Caco-2 (cell line): Measurements from ENCODE around the gene FRRS1L. TPM values are rescaled to one million over a fixed set of nuclear protein-coding genes. Genes with fewer than 3 reads are reported as not detected.
A peak's percentile ranks its signal among the peaks of the same experiment; 100 is the strongest.

Source experiments
- BruUV-seq: library from RNA; stranded (reverse); fragments of 400-500 nt; replicated peaks from 2 replicates; lab custom pipeline; 2021; lab: Mats Ljungman, UMichigan
- CTCF ChIA-PET: fragments of 300-600 bp; sonication (Branson Sonifier 250); formaldehyde crosslinking; loops from one replicate; lab custom pipeline; 2022; ENCODE audit warnings: antibody characterized with exemption; lab: Charles Lee
- POLR2A ChIA-PET: fragments of 300-600 bp; sonication (Branson Sonifier 250); formaldehyde crosslinking; loops from one replicate; lab custom pipeline; 2022; ENCODE audit warnings: antibody characterized with exemption; lab: Charles Lee
- DNase-seq, 2 experiments: peaks; one replicate each; pipeline versions ENCODE4 v3.0.0 to v3.0.0-alpha.2; 2020 to 2022
- H3K27me3 ChIP-seq: replicated peaks from 2 replicates; pipeline ENCODE4 v1.6.0; 2011; ENCODE audit warnings: low read length; ENCODE audit not compliant: control insufficient read depth, insufficient read depth
- H3K36me3 ChIP-seq: 2 replicates; pipeline ENCODE4 v1.5.1; 2011; ENCODE audit warnings: low read length; ENCODE audit not compliant: control insufficient read depth, insufficient read depth
- H3K4me1 ChIP-seq: fragments of 250-450 bp; sonication (Bioruptor Pico); 2 replicates; pipeline ENCODE4 v1.5.1; 2020; ENCODE audit warnings: mild to moderate bottlenecking
- H3K4me3 ChIP-seq: 2 replicates; pipeline ENCODE4 v1.5.1; 2011; ENCODE audit warnings: low read depth, mild to moderate bottlenecking, control low read depth, low read length
- H3K9me3 ChIP-seq: fragments of 250-450 bp; sonication (Bioruptor Pico); 2 replicates; pipeline ENCODE4 v1.5.1; 2020; ENCODE audit warnings: mild to moderate bottlenecking, moderate library complexity
- H3K27ac Mint-ChIP-seq: one replicate; pipeline ENCODE4 v1.8.0; 2022; ENCODE audit warnings: mixed read lengths; ENCODE audit not compliant: unreplicated experiment
- H3K27me3 Mint-ChIP-seq: one replicate; pipeline ENCODE4 v1.8.0; 2022; ENCODE audit warnings: mixed read lengths; ENCODE audit not compliant: insufficient read depth, unreplicated experiment
- H3K36me3 Mint-ChIP-seq: one replicate; pipeline ENCODE4 v1.8.0; 2022; ENCODE audit warnings: mild to moderate bottlenecking, mixed read lengths; ENCODE audit not compliant: insufficient read depth, unreplicated experiment
- H3K4me1 Mint-ChIP-seq: one replicate; pipeline ENCODE4 v1.8.0; 2022; ENCODE audit warnings: low read depth, mixed read lengths; ENCODE audit not compliant: unreplicated experiment
- H3K4me3 Mint-ChIP-seq: one replicate; pipeline ENCODE4 v1.8.0; 2022; ENCODE audit warnings: mild to moderate bottlenecking, moderate library complexity, mixed read lengths; ENCODE audit not compliant: unreplicated experiment
- H3K9me3 Mint-ChIP-seq: one replicate; pipeline ENCODE4 v1.8.0; 2022; ENCODE audit warnings: mixed read lengths; ENCODE audit not compliant: unreplicated experiment
- intact Hi-C: fragments of 100-400 bp; cut with micrococcal nuclease; formaldehyde crosslinking; loops from one replicate; pipeline ENCODE4 v1.10.0; 2022; ENCODE audit not compliant: unreplicated experiment
- total RNA-seq: library from RNA; stranded (reverse); gene quantifications from 2 replicates; pipeline ENCODE4 v1.2.3, GENCODE V29; 2022
- TF ChIP-seq, protein P1 (sequence below), 2 experiments: fragments of 200-600 bp in 1 of 2; IDR thresholded peaks; 1 replicate in 1 of 2; 2 replicates in 1 of 2; pipeline versions ENCODE4 v1.5.1 to v1.8.0; 2011 to 2022; ENCODE audit warnings: antibody characterized with exemption in 1 of 2, control low read depth in 1 of 2, inconsistent platforms in 1 of 2, low read depth in 1 of 2, low read length in 1 of 2, mild to moderate bottlenecking in 1 of 2, moderate library complexity in 1 of 2; ENCODE audit not compliant: insufficient read depth in 1 of 2, severe bottlenecking in 1 of 2, unreplicated experiment in 1 of 2

FRRS1L gene
- total RNA-seq, 1 experiment from 2014 or later, result not detected

DNA sequence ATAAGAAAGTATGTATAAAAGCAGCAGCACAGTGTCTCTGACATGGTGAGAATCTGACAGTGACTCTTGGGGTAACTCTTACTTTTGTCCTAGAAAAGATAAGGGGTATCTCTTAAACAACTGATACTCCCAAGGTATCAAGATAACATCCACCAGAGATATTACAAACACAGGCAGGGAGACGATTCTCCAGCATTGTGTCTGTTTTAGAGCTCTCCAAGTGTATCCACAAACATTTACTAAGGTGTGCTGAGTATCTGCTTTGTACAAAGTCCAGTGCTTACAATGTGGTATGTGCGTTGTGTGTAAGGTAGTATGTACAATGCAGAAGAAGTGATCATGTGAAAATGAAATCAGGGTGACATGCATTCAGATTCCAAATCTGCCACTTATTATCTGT lies 42.9 kb downstream of the FRRS1L start:
- intact Hi-C loops, result no loop called here
- Histone ChIP-seq H3K9me3 (no peaks in the 10 kb centered on the region), H3K4me1 (peaks cover 67% of the 10 kb centered on the region), H3K27me3 (no peaks in the 10 kb centered on the region), H3K36me3 (no peaks in the 10 kb centered on the region), H3K4me3 (no peak overlapping the region)
- H3K36me3 Mint-ChIP-seq, result peaks cover 7% of the 10 kb centered on the region
- H3K27me3 Mint-ChIP-seq, result no peaks in the 10 kb centered on the region
- CTCF ChIA-PET, result no interaction called here
- TF ChIP-seq, protein P1, sequence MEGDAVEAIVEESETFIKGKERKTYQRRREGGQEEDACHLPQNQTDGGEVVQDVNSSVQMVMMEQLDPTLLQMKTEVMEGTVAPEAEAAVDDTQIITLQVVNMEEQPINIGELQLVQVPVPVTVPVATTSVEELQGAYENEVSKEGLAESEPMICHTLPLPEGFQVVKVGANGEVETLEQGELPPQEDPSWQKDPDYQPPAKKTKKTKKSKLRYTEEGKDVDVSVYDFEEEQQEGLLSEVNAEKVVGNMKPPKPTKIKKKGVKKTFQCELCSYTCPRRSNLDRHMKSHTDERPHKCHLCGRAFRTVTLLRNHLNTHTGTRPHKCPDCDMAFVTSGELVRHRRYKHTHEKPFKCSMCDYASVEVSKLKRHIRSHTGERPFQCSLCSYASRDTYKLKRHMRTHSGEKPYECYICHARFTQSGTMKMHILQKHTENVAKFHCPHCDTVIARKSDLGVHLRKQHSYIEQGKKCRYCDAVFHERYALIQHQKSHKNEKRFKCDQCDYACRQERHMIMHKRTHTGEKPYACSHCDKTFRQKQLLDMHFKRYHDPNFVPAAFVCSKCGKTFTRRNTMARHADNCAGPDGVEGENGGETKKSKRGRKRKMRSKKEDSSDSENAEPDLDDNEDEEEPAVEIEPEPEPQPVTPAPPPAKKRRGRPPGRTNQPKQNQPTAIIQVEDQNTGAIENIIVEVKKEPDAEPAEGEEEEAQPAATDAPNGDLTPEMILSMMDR (IDR thresholded peaks at IDR 0.05; ENCODE audit: insufficient read depth in 1 of 2, low read depth in 1 of 2, low read length in 1 of 2, severe bottlenecking in 1 of 2, unreplicated experiment in 1 of 2), result no peak
- H3K9me3 Mint-ChIP-seq, result no peaks in the 10 kb centered on the region
- POLR2A ChIA-PET, result no interaction called here
- H3K4me3 Mint-ChIP-seq, result no peak overlapping the region
- peak overlapping the region; percentile 80 for H3K27ac Mint-ChIP-seq
- BruUV-seq, result no TSS peak
- DNase-seq, result peak in 1 of 2 experiments; percentile 58
- peaks cover 39% of the 10 kb centered on the region for H3K4me1 Mint-ChIP-seq

DNA sequence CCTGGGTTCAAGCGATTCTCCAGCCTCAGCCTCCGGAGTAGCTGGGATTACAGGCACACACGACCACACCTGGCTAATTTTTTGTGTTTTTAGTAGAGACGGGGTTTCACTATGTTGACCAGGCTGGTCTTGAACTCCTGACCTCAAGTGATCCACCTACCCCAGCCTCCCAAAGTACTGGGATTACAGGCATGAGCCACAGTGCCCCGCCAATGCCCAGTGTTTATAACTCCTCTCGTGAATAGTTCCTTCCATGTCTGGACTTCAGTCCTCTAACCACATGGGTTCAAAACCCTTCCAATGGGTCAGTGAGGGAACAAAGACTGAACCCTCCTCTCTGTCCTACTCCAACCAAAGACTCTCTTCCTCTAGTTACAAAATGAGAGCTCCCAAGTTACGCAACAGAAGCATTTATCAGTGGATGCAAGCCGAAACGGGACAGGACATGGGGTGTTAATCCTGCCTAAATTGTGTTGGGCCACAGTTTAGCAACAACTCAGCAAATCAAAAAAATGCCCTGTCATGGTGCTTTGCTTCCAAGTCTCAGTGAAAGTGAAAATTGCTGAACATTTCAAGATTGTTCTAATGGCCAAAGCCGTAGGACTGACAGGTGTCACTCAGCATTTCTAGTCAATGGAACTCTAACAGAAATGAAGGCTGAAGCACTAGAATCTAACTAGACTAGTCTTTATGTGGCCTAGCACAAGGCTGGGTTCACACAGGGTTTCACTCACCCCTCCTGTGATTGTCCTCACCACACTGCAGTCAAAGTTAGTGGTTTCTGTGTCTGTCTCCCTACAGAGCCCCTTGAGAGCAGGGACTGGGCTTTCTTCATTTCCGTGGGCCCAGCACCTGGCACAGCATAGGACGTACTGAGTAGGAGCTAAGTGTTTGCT lies 44.1 kb downstream of the FRRS1L start:
- Mint-ChIP-seq H3K4me1 (peaks cover 32% of the 10 kb centered on the region), H3K4me3 (peak overlapping the region; percentile 33), H3K27me3 (no peaks in the 10 kb centered on the region), H3K9me3 (no peaks in the 10 kb centered on the region), H3K27ac (peak overlapping the region; percentile 80), H3K36me3 (peaks cover 14% of the 10 kb centered on the region)
- H3K4me3 ChIP-seq, result no peak overlapping the region
- ChIA-PET CTCF (no interaction called here), POLR2A (no interaction called here)
- TF ChIP-seq, protein P1 (IDR thresholded peaks at IDR 0.05; ENCODE audit: insufficient read depth in 1 of 2, low read depth in 1 of 2, low read length in 1 of 2, severe bottlenecking in 1 of 2, unreplicated experiment in 1 of 2), result no peak
- peaks cover 60% of the 10 kb centered on the region for H3K4me1 ChIP-seq
- H3K9me3 ChIP-seq, result no peaks in the 10 kb centered on the region
- intact Hi-C loops, result no loop called here
- DNase-seq, result no peak
- H3K27me3 ChIP-seq, result no peaks in the 10 kb centered on the region
- BruUV-seq, result no TSS peak
- H3K36me3 ChIP-seq, result no peaks in the 10 kb centered on the region

DNA sequence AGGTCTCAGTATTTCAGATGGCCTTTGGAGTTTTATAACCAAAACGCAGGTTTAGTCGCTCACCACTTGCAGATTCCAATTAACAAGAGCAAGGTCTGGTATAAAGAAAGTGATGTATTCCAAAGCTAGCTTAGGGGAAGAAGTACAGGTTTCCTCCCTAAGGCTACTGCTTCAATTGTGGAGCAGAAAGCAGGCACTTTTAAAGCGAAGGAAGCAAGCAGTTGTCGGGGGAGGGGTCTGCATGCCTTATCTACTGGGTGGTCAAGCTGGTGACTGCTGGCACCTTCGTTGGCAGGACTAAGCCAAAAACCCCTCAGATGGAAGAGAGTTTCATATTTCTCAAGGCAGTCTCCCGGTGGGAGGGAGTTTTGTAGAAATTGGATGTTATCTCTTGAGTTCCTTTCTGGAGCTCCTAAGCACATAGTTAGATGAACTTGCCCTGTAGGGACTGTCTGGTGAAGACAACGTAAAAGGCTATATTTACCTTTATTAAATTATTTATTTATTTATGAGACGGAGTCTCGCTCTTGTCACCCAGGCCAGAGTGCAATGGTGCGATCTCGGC lies 45.7 kb downstream of the FRRS1L start:
- Mint-ChIP-seq H3K4me1 (peaks cover 37% of the 10 kb centered on the region), H3K9me3 (no peaks in the 10 kb centered on the region), H3K4me3 (peak overlapping the region; percentile 95), H3K36me3 (peaks cover 30% of the 10 kb centered on the region), H3K27me3 (no peaks in the 10 kb centered on the region), H3K27ac (peak overlapping the region; percentile 85)
- CTCF ChIA-PET, result no interaction called here
- Histone ChIP-seq H3K36me3 (no peaks in the 10 kb centered on the region), H3K4me1 (peaks cover 56% of the 10 kb centered on the region), H3K9me3 (no peaks in the 10 kb centered on the region), H3K4me3 (no peak overlapping the region), H3K27me3 (no peaks in the 10 kb centered on the region)
- no peak for DNase-seq
- POLR2A ChIA-PET, result no interaction called here
- TF ChIP-seq, protein P1 (IDR thresholded peaks at IDR 0.05; ENCODE audit: insufficient read depth in 1 of 2, low read depth in 1 of 2, low read length in 1 of 2, severe bottlenecking in 1 of 2, unreplicated experiment in 1 of 2), result no peak
- no TSS peak for BruUV-seq
- intact Hi-C loops, result loop anchor here (2.0 kb wide), 2 partner anchors 39 to 57 kb away; no protein-coding TSS in a partner anchor
